AG04449 (cell line): Measurements from ENCODE around the gene HSPB1.
"Not testable (repeated sequence)": the region's sequence is repeated elsewhere in the genome, so short reads cannot be mapped to it uniquely, and the experiment has no call there.

Source experiments
- CTCF ChIA-PET: fragments of 350-600 bp; formaldehyde crosslinking; extraction: SDS; loops from one replicate; lab custom pipeline; 2021; ENCODE audit warnings: antibody characterized with exemption; lab: Yijun Ruan, JAX
- POLR2A ChIA-PET: fragments of 400-600, 350-600 bp; formaldehyde crosslinking; extraction: SDS; loops from one replicate; lab custom pipeline; 2020; ENCODE audit warnings: antibody characterized with exemption, inconsistent platforms; lab: Yijun Ruan, JAX
- DNase-seq: peaks from one replicate; pipeline ENCODE4 v3.0.0-alpha.2; 2010; ENCODE audit warnings: low read depth, low spot score
- H3K4me3 ChIP-seq: 2 replicates; pipeline ENCODE4 v1.5.1; 2011; ENCODE audit warnings: low read depth, mild to moderate bottlenecking, control low read depth, low read length
- CTCF ChIP-seq: IDR thresholded peaks from one replicate; pipeline ENCODE4 v1.5.1; 2011; ENCODE audit warnings: mild to moderate bottlenecking, moderate library complexity, low read length, control low read depth, inconsistent platforms; ENCODE audit not compliant: insufficient read depth; ENCODE audit errors: missing control alignments

HSPB1 gene

DNA sequence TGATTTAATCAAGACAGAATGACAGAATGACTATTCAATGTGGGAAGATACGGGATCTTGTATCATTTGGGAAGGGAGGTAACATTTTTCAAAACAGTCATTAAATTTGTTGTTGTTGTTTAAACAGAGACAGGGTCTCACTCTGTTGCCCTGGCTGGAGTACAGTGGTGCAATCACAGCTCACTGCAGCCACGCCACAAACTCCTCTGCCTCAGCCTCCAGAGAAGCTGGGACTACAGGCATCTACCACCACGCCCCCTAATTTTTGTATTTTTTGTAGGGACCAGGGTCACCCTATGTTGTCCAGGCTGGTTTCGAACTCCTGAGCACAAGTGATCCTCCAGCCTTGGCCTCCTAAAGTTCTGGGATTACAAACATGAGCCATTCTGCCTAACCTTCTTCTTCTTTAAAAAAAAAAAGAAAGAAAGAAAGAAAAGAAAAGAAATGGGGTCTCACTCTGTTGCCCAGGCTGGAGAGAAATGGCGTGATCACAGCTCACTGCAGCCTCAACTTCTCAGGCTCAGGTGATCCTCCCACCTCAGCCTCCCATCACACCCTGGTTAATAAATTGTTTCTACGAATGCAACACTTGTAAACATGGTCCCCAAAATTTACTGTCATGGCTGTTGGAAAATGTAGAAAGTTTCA lies 32.0 kb downstream of the HSPB1 start:
- H3K4me3 ChIP-seq: no peak overlapping the region
- TF ChIP-seq CTCF: no peak
- DNase-seq: no peak
- CTCF ChIA-PET: interaction anchor here (0.7 to 2.6 kb wide), 5 partner anchors 18 to 156 kb away, joined by 3 to 11 read pairs (median 4); partner anchors contain the start of gene YWHAG
- POLR2A ChIA-PET: no interaction called here

- CTCF ChIA-PET: interaction anchor here (0.9 to 2.6 kb wide), 4 partner anchors 17 to 24 kb away, joined by 3 to 11 read pairs (median 4); partner anchors contain the start of gene YWHAG
- H3K4me3 ChIP-seq, DNase-seq, POLR2A ChIA-PET: not testable (repeated sequence)
Measured at GRCh38 chr7:76335417-76335816, 32.9 kb downstream of the HSPB1 start.

DNA sequence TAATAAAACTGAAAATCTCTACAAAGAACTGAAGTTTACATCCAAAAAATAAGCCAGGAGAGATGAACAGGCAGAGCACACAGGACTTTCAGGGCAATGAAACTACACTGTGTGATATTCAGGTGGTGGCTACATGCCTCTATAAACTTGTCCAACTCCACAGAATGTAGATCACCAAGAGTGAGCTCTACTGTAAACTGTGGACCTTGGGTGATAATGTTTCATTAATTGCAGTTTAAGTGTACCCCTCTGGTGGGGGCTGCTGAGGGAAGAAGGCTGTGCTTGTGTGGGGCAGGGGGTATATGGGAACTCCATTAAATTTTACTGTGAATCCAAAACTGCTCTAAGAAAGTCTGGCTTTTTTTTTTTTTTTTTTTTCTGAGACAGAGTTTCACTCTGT lies 33.6 kb downstream of the HSPB1 start:
- DNase-seq: no peak
- ChIA-PET POLR2A (no interaction called here), CTCF (interaction anchor here (1.4 to 2.6 kb wide), 2 partner anchors 22 to 23 kb away, joined by 4 to 11 read pairs; partner anchors contain the start of gene YWHAG)
- H3K4me3 ChIP-seq: no peak overlapping the region
- no peak for TF ChIP-seq CTCF

- no peak for DNase-seq
- ChIA-PET CTCF (interaction anchor here (1.3 kb wide), 1 partner anchor 13 kb away, joined by 3 read pairs; no protein-coding TSS in a partner anchor), POLR2A (interaction anchor here (0.7 kb wide), 1 partner anchor 58 kb away, joined by 6 read pairs; no protein-coding TSS in a partner anchor)
- TF ChIP-seq CTCF: no peak
- H3K4me3 ChIP-seq: no peak overlapping the region
Measured at GRCh38 chr7:76337147-76337546, 34.7 kb downstream of the HSPB1 start.

DNA sequence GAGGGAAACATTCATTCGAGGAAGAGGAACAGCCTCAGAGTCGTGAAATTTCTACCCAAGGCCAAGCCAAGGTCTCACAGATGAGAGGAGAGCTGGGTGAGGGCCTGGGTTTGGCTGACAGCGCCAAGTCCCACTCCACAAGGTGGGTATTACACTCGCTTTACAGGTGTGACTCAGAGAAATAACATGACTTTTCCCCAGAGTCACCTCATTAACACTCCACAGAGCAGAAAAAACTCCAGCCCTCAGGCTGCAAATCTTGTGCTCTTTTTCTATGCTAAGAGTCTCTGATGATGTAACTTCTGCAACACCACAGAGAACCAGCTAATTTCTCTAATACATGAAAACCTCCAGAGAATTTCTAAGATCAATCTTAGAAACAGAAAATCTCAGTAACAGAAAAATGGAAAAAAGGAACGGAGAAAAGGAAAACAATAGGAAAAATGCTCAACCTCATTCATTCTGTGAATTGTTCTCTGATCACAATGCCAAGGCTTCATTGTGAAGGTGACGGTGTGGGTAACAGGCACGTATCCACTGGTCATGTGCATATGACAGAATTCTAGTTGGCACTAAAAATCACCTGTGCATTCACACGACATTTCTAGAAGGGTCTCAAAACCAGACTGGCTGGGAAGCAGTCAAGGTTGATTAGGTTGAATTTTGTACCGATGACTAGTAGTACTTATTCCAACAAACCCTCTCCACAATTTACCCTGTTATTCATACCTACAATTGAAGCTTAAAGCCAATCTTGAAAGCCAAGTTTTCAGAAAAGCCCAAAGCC lies 36.0 kb downstream of the HSPB1 start:
- DNase-seq: no peak
- TF ChIP-seq CTCF: no peak
- no peak overlapping the region for H3K4me3 ChIP-seq
- ChIA-PET CTCF (interaction anchor here (1.3 kb wide), 1 partner anchor 11 kb away, joined by 3 read pairs; no protein-coding TSS in a partner anchor), POLR2A (interaction anchor here (1.0 kb wide), 1 partner anchor 20 kb away, joined by 3 read pairs; the partner anchor contains the start of gene YWHAG)

DNA sequence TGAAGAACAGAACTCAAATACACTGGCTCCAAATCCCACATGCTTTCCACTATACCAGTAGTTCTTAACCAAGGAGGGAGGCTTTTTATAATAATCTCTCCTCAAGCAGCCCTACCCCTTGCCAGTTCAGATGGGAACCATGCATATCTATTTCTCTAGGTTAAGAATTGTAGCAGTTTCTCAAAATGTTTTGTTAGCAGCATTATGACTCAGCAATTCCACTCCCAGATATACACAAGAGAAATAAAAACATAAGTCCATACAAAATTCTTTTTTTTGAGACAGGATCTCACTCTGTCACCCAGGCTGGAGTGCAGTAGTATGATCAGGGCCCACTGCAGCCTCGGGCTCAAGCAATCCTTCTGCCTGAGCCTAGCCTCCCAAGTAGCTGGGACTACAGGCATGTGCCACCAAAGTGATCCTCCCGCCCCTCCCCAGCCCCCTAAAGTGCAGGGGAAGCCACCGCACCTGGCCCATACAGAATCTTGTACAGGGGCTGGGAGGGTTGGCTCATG lies 38.2 kb downstream of the HSPB1 start:
- CTCF ChIA-PET: interaction anchor here (0.7 kb wide), 1 partner anchor 42 kb away, joined by 4 read pairs; no protein-coding TSS in a partner anchor
- DNase-seq: peak; percentile 64
- no peak overlapping the region for H3K4me3 ChIP-seq
- POLR2A ChIA-PET: no interaction called here
- no peak for TF ChIP-seq CTCF
